Erythroblast (primary cell): Measurements from ENCODE around the gene PPP1R15B.

Source experiments
- GATA1 ChIP-seq: IDR thresholded peaks from 2 replicates; pipeline ENCODE4 v1.6.1; 2011; ENCODE audit warnings: low read depth, mild to moderate bottlenecking, control low read depth, low read length, moderate library complexity
- POLR2A ChIP-seq: IDR thresholded peaks from 2 replicates; pipeline ENCODE4 v1.6.1; 2011; ENCODE audit warnings: mild to moderate bottlenecking, low read length

DNA sequence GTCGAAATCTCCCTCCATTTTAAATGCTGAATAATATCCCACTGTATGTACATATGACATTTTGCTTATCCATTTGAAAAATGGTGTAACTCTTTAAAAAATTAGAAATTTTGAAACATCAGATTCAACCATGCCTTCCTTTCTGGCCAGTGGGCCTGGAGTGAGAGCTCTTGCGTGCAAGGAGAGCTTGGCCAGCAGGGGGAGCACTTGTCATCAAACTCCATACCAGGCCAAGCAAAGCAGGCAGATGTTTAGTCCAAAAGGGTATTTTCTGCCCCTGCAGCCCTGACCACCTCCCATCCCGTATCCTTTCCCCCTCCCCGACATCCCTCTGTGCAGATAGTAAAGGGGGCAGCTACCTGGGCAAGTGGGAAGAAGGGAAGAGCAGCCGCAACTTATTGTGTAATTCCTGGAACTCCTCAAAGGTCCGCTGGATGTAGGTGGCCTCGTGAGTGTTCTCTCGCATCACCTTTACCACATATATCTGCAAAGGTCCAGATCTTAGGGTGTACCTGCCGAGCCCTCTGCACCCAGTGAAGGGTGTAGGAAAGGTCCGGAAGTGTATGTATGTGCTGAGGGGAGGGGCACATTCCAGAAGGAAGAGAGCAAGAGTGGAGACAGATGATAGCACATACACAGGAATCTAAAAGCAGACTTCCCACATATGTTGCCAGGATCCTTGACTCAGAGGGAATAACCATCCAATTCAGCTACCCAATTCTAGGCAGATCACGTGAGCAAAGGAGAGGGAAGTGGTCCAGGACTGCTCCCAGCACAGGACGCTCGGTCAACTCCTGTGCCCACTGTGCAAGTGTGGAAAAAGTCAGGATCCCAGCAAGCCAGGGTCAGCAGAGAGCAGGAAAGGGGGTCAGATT is 19.9 kb upstream of the PPP1R15B start:
- no peak for TF ChIP-seq POLR2A
- TF ChIP-seq GATA1 = no peak
